Measurements from ENCODE around the gene AURKB. TPM values are rescaled to one million over a fixed set of nuclear protein-coding genes. Genes with fewer than 3 reads are reported as not detected.

Gene AURKB
- total and polyA plus RNA-seq, 2 of the 13 experiments (the other 11 are each of a cell fraction or from before 2014, with no cell fraction given), result 29.5 to 75.3 TPM

DNA sequence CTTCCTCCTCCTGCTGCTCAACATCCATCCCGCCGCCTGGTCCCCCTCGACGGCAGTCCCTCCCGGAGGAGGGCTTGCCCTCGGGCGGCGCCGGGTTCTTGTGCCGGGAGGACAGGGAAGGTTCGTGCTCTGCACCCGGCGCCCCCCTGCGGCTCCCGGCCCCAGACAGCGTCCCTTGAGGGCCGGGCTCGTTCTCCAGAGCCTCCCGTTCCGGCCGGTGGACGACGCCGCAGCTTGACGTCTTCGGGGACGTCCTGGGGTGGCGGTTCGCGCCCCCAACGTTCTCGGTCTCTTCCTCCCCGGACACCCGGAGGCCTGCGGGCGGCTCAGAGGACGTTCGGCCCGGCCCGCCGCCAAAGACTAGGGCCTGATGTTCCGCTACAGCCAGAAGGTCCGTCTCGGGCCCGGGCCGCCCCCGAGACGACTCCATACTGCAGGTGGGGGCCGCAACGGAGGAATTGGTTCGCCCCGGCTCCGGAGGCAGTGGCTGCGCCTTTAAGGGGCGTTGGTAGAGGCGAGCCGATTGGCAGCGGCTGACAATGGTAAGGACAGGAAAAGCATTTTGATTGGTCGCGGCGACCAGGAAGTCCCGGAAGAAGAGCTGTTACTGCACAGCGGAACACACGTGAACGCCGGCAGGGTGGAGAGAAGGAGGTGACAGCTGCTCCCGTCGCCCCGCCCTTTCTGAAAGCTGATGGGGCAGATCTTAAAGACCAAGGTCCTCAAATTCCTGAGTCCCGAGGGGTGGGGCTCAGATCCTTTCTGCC is 20.5 kb downstream of the AURKB start, which contains the start of gene BORCS6 (continued):
- no peak for TF ChIP-seq ZNF792 (CRISPR knock-in tag; IDR thresholded peaks at IDR 0.05)
- no peak for TF ChIP-seq ZNF724P (CRISPR knock-in tag; IDR thresholded peaks at IDR 0.05; ENCODE audit: borderline replicate concordance)
- no peak for TF ChIP-seq JUND (CRISPR knock-in tag; IDR thresholded peaks at IDR 0.05)
- TF ChIP-seq, protein P1, sequence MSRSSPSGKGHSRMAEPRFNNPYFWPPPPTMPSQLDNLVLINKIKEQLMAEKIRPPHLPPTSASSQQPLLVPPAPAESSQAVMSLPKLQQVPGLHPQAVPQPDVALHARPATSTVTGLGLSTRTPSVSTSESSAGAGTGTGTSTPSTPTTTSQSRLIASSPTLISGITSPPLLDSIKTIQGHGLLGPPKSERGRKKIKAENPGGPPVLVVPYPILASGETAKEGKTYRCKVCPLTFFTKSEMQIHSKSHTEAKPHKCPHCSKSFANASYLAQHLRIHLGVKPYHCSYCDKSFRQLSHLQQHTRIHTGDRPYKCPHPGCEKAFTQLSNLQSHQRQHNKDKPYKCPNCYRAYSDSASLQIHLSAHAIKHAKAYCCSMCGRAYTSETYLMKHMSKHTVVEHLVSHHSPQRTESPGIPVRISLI (CRISPR knock-in tag; IDR thresholded peaks at IDR 0.05; ENCODE audit: borderline replicate concordance), result peak; percentile 36; the same call in 1 of the 2 replicates
- TF ChIP-seq, protein P2, sequence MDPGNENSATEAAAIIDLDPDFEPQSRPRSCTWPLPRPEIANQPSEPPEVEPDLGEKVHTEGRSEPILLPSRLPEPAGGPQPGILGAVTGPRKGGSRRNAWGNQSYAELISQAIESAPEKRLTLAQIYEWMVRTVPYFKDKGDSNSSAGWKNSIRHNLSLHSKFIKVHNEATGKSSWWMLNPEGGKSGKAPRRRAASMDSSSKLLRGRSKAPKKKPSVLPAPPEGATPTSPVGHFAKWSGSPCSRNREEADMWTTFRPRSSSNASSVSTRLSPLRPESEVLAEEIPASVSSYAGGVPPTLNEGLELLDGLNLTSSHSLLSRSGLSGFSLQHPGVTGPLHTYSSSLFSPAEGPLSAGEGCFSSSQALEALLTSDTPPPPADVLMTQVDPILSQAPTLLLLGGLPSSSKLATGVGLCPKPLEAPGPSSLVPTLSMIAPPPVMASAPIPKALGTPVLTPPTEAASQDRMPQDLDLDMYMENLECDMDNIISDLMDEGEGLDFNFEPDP (CRISPR knock-in tag; conservative IDR thresholded peaks at IDR 0.05), result no peak
- TF ChIP-seq, protein P3, sequence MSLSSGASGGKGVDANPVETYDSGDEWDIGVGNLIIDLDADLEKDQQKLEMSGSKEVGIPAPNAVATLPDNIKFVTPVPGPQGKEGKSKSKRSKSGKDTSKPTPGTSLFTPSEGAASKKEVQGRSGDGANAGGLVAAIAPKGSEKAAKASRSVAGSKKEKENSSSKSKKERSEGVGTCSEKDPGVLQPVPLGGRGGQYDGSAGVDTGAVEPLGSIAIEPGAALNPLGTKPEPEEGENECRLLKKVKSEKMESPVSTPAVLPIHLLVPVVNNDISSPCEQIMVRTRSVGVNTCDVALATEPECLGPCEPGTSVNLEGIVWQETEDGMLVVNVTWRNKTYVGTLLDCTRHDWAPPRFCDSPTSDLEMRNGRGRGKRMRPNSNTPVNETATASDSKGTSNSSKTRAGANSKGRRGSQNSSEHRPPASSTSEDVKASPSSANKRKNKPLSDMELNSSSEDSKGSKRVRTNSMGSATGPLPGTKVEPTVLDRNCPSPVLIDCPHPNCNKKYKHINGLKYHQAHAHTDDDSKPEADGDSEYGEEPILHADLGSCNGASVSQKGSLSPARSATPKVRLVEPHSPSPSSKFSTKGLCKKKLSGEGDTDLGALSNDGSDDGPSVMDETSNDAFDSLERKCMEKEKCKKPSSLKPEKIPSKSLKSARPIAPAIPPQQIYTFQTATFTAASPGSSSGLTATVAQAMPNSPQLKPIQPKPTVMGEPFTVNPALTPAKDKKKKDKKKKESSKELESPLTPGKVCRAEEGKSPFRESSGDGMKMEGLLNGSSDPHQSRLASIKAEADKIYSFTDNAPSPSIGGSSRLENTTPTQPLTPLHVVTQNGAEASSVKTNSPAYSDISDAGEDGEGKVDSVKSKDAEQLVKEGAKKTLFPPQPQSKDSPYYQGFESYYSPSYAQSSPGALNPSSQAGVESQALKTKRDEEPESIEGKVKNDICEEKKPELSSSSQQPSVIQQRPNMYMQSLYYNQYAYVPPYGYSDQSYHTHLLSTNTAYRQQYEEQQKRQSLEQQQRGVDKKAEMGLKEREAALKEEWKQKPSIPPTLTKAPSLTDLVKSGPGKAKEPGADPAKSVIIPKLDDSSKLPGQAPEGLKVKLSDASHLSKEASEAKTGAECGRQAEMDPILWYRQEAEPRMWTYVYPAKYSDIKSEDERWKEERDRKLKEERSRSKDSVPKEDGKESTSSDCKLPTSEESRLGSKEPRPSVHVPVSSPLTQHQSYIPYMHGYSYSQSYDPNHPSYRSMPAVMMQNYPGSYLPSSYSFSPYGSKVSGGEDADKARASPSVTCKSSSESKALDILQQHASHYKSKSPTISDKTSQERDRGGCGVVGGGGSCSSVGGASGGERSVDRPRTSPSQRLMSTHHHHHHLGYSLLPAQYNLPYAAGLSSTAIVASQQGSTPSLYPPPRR (CRISPR knock-in tag; IDR thresholded peaks at IDR 0.05; ENCODE audit: borderline replicate concordance), result 0 out of 2 replicates have a peak, but pooled peaks have one; percentile 41
- no peak for TF ChIP-seq ZNF589 (CRISPR knock-in tag; conservative IDR thresholded peaks at IDR 0.05)
- TF ChIP-seq ZC3H4 (CRISPR knock-in tag; IDR thresholded peaks at IDR 0.05; ENCODE audit: borderline replicate concordance), result no peak
- TF ChIP-seq SRSF4 (IDR thresholded peaks at IDR 0.05; ENCODE audit: low read depth, low read length, poor library complexity, severe bottlenecking), result no peak
- TF ChIP-seq ZNF30 (CRISPR knock-in tag; IDR thresholded peaks at IDR 0.05), result no peak
- TF ChIP-seq EHMT2 (IDR thresholded peaks at IDR 0.05; ENCODE audit: borderline replicate concordance, low read depth, low read length), result no peak
- TF ChIP-seq ZNF850 (CRISPR knock-in tag; conservative IDR thresholded peaks at IDR 0.05), result no peak
- TF ChIP-seq, protein P4, sequence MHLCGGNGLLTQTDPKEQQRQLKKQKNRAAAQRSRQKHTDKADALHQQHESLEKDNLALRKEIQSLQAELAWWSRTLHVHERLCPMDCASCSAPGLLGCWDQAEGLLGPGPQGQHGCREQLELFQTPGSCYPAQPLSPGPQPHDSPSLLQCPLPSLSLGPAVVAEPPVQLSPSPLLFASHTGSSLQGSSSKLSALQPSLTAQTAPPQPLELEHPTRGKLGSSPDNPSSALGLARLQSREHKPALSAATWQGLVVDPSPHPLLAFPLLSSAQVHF (CRISPR knock-in tag; IDR thresholded peaks at IDR 0.05), result no peak
- peak; percentile 60; the same call in 1 of the 2 replicates for TF ChIP-seq MAZ (IDR thresholded peaks at IDR 0.05; ENCODE audit: borderline replicate concordance, low read depth, low read length)
- no peak for TF ChIP-seq MAZ (CRISPR knock-in tag; IDR thresholded peaks at IDR 0.05; ENCODE audit: low read depth)
- no peak for TF ChIP-seq MIER2 (CRISPR knock-in tag; IDR thresholded peaks at IDR 0.05)
- TF ChIP-seq RBFOX2 (IDR thresholded peaks at IDR 0.05; ENCODE audit: low read depth, low read length), result peak; percentile 65
- TF ChIP-seq, protein P5, sequence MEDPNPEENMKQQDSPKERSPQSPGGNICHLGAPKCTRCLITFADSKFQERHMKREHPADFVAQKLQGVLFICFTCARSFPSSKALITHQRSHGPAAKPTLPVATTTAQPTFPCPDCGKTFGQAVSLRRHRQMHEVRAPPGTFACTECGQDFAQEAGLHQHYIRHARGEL (CRISPR knock-in tag; IDR thresholded peaks at IDR 0.05), result no peak
- no peak for TF ChIP-seq FOXJ3 (CRISPR knock-in tag; IDR thresholded peaks at IDR 0.05; ENCODE audit: borderline replicate concordance)

Data from HepG2 (cell line).